Caco-2 (cell line): ENCODE results near the gene PGM2. TPM values are rescaled to one million over a fixed set of nuclear protein-coding genes. Genes with fewer than 3 reads are reported as not detected.
"Not testable (repeated sequence)": the region's sequence is repeated elsewhere in the genome, so short reads cannot be mapped to it uniquely, and the experiment has no call there.

Experiments
- BruUV-seq: library from RNA; stranded (reverse); fragments of 400-500 nt; replicated peaks from 2 replicates; lab custom pipeline; 2021; lab: Mats Ljungman, UMichigan
- CTCF ChIA-PET: fragments of 300-600 bp; sonication (Branson Sonifier 250); formaldehyde crosslinking; loops from one replicate; lab custom pipeline; 2022; ENCODE audit warnings: antibody characterized with exemption; lab: Charles Lee
- POLR2A ChIA-PET: fragments of 300-600 bp; sonication (Branson Sonifier 250); formaldehyde crosslinking; loops from one replicate; lab custom pipeline; 2022; ENCODE audit warnings: antibody characterized with exemption; lab: Charles Lee
- DNase-seq, 2 experiments: peaks; one replicate each; pipeline versions ENCODE4 v3.0.0 to v3.0.0-alpha.2; 2020 to 2022
- H3K27me3 ChIP-seq: replicated peaks from 2 replicates; pipeline ENCODE4 v1.6.0; 2011; ENCODE audit warnings: low read length; ENCODE audit not compliant: control insufficient read depth, insufficient read depth
- H3K36me3 ChIP-seq: 2 replicates; pipeline ENCODE4 v1.5.1; 2011; ENCODE audit warnings: low read length; ENCODE audit not compliant: control insufficient read depth, insufficient read depth
- H3K4me1 ChIP-seq: fragments of 250-450 bp; sonication (Bioruptor Pico); 2 replicates; pipeline ENCODE4 v1.5.1; 2020; ENCODE audit warnings: mild to moderate bottlenecking
- H3K4me3 ChIP-seq: 2 replicates; pipeline ENCODE4 v1.5.1; 2011; ENCODE audit warnings: low read depth, mild to moderate bottlenecking, control low read depth, low read length
- H3K9me3 ChIP-seq: fragments of 250-450 bp; sonication (Bioruptor Pico); 2 replicates; pipeline ENCODE4 v1.5.1; 2020; ENCODE audit warnings: mild to moderate bottlenecking, moderate library complexity
- H3K27ac Mint-ChIP-seq: one replicate; pipeline ENCODE4 v1.8.0; 2022; ENCODE audit warnings: mixed read lengths; ENCODE audit not compliant: unreplicated experiment
- H3K27me3 Mint-ChIP-seq: one replicate; pipeline ENCODE4 v1.8.0; 2022; ENCODE audit warnings: mixed read lengths; ENCODE audit not compliant: insufficient read depth, unreplicated experiment
- H3K36me3 Mint-ChIP-seq: one replicate; pipeline ENCODE4 v1.8.0; 2022; ENCODE audit warnings: mild to moderate bottlenecking, mixed read lengths; ENCODE audit not compliant: insufficient read depth, unreplicated experiment
- H3K4me1 Mint-ChIP-seq: one replicate; pipeline ENCODE4 v1.8.0; 2022; ENCODE audit warnings: low read depth, mixed read lengths; ENCODE audit not compliant: unreplicated experiment
- H3K4me3 Mint-ChIP-seq: one replicate; pipeline ENCODE4 v1.8.0; 2022; ENCODE audit warnings: mild to moderate bottlenecking, moderate library complexity, mixed read lengths; ENCODE audit not compliant: unreplicated experiment
- H3K9me3 Mint-ChIP-seq: one replicate; pipeline ENCODE4 v1.8.0; 2022; ENCODE audit warnings: mixed read lengths; ENCODE audit not compliant: unreplicated experiment
- intact Hi-C: fragments of 100-400 bp; cut with micrococcal nuclease; formaldehyde crosslinking; loops from one replicate; pipeline ENCODE4 v1.10.0; 2022; ENCODE audit not compliant: unreplicated experiment
- total RNA-seq: library from RNA; stranded (reverse); gene quantifications from 2 replicates; pipeline ENCODE4 v1.2.3, GENCODE V29; 2022
- TF ChIP-seq, protein P1 (sequence below), 2 experiments: fragments of 200-600 bp in 1 of 2; IDR thresholded peaks; 1 replicate in 1 of 2; 2 replicates in 1 of 2; pipeline versions ENCODE4 v1.5.1 to v1.8.0; 2011 to 2022; ENCODE audit warnings: antibody characterized with exemption in 1 of 2, control low read depth in 1 of 2, inconsistent platforms in 1 of 2, low read depth in 1 of 2, low read length in 1 of 2, mild to moderate bottlenecking in 1 of 2, moderate library complexity in 1 of 2; ENCODE audit not compliant: insufficient read depth in 1 of 2, severe bottlenecking in 1 of 2, unreplicated experiment in 1 of 2

Gene PGM2
- total RNA-seq, 1 experiment from 2014 or later = 33.4 TPM

DNA sequence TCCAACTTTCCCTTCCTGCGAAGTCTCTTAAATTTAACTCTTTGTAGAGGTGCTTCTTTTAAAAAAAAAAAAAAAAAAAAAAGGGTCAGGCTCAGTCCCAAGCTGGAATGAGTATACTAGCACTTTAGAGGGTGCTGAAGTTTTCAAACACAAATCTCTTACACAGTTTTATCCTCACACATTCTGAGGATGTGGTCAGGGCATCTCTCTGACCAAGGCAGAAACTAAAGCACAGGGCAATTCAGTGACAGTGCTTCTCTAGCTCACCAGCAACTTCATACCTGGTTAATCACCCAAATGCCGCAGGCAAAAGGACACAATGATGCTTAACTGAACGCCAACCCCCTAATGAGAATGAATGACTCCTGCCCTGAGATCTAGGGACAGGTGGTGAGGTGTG, 9.8 kb upstream of the PGM2 start:
- no peak for DNase-seq
- CTCF ChIA-PET = no interaction called here
- Histone ChIP-seq H3K27me3 (no peaks in the 10 kb centered on the region), H3K4me1 (peaks cover 6% of the 10 kb centered on the region), H3K9me3 (no peaks in the 10 kb centered on the region), H3K36me3 (no peaks in the 10 kb centered on the region), H3K4me3 (no peak overlapping the region)
- no TSS peak for BruUV-seq
- intact Hi-C loops = no loop called here
- peaks cover 15% of the 10 kb centered on the region for H3K4me1 Mint-ChIP-seq
- no peaks in the 10 kb centered on the region for H3K9me3 Mint-ChIP-seq
- H3K27ac Mint-ChIP-seq = no peak overlapping the region
- POLR2A ChIA-PET = no interaction called here
- no peaks in the 10 kb centered on the region for H3K27me3 Mint-ChIP-seq
- no peak overlapping the region for H3K4me3 Mint-ChIP-seq
- H3K36me3 Mint-ChIP-seq = no peaks in the 10 kb centered on the region
- TF ChIP-seq, protein P1, sequence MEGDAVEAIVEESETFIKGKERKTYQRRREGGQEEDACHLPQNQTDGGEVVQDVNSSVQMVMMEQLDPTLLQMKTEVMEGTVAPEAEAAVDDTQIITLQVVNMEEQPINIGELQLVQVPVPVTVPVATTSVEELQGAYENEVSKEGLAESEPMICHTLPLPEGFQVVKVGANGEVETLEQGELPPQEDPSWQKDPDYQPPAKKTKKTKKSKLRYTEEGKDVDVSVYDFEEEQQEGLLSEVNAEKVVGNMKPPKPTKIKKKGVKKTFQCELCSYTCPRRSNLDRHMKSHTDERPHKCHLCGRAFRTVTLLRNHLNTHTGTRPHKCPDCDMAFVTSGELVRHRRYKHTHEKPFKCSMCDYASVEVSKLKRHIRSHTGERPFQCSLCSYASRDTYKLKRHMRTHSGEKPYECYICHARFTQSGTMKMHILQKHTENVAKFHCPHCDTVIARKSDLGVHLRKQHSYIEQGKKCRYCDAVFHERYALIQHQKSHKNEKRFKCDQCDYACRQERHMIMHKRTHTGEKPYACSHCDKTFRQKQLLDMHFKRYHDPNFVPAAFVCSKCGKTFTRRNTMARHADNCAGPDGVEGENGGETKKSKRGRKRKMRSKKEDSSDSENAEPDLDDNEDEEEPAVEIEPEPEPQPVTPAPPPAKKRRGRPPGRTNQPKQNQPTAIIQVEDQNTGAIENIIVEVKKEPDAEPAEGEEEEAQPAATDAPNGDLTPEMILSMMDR (IDR thresholded peaks at IDR 0.05; ENCODE audit: insufficient read depth in 1 of 2, low read depth in 1 of 2, low read length in 1 of 2, severe bottlenecking in 1 of 2, unreplicated experiment in 1 of 2) = no peak

DNA sequence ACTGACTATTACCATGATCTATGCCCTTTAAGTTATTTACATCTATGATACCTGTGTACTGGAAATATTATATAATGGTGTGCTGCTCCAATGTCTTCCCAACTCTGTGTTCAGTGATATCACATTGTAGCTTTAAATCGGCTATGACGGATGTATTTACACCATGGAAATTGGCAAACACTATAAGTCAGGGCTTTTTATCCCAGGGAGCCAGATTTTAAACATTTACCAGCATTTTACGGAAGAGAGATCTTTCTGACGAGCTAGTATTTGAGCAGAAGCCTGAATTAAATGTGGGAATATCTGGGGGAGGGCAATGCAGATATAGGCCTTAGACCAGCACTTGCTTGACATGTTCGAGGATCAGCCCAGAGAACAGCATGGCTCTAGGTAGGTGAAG, 7.7 kb upstream of the PGM2 start:
- H3K27ac Mint-ChIP-seq = no peak overlapping the region

DNA sequence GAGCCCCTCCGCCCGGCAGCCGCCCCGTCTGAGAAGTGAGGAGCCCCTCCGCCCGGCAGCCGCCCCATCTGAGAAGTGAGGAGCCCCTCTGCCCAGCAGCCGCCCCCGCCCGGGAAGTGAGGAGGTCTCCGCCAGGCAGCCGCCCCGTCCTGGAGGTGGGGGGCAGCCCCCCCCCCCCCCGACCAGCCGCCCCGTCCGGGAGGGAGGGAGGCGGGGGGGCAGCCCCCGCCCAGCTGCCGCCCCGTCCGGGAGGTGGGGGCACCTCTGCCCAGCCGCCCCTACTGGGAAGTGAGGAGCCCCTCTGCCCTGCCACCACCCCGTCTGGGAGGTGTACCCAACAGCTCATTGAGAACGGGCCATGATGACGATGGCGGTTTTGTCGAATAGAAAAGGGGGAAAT, 6.0 kb upstream of the PGM2 start:
- POLR2A ChIA-PET, H3K4me3 Mint-ChIP-seq, H3K9me3 Mint-ChIP-seq, H3K36me3 ChIP-seq, BruUV-seq, H3K27ac Mint-ChIP-seq, CTCF ChIA-PET, DNase-seq, intact Hi-C loops, H3K36me3 Mint-ChIP-seq, H3K9me3 ChIP-seq, H3K4me3 ChIP-seq, H3K4me1 Mint-ChIP-seq, H3K4me1 ChIP-seq, H3K27me3 Mint-ChIP-seq, H3K27me3 ChIP-seq: not testable (repeated sequence)

More for the DNA sequence above, 7.7 kb upstream of the PGM2 start:
- TF ChIP-seq, protein P1 (IDR thresholded peaks at IDR 0.05; ENCODE audit: insufficient read depth in 1 of 2, low read depth in 1 of 2, low read length in 1 of 2, severe bottlenecking in 1 of 2, unreplicated experiment in 1 of 2) = no peak
- POLR2A ChIA-PET = no interaction called here
- CTCF ChIA-PET = no interaction called here
- BruUV-seq = no TSS peak
- Mint-ChIP-seq H3K27me3 (no peaks in the 10 kb centered on the region), H3K4me3 (no peak overlapping the region), H3K4me1 (peaks cover 7% of the 10 kb centered on the region), H3K36me3 (no peaks in the 10 kb centered on the region), H3K9me3 (no peaks in the 10 kb centered on the region)
- intact Hi-C loops = no loop called here
- Histone ChIP-seq H3K4me1 (no peaks in the 10 kb centered on the region), H3K27me3 (no peaks in the 10 kb centered on the region), H3K4me3 (no peak overlapping the region), H3K36me3 (no peaks in the 10 kb centered on the region), H3K9me3 (no peaks in the 10 kb centered on the region)
- DNase-seq = no peak
